Astrocyte (in vitro differentiated cells and primary cell): ENCODE data around the gene DCAF15. TPM values are rescaled to one million over a fixed set of nuclear protein-coding genes. Genes with fewer than 3 reads are reported as not detected.

Experiments used
- DNase-seq: peaks from one replicate; pipeline ENCODE4 v3.0.0-alpha.2; 2010; ENCODE audit warnings: low read depth
- FAIRE-seq: peaks from 2 replicates; lab custom pipeline; 2011; peaks lifted over from hg19 to GRCh38; lab: Jason Lieb, UNC
- H2AFZ ChIP-seq: 2 replicates; pipeline ENCODE4 v1.6.0; 2012; ENCODE audit warnings: low read depth, low read length, inconsistent platforms
- H3K27ac ChIP-seq: 2 replicates; pipeline ENCODE4 v1.5.1; 2011; ENCODE audit warnings: low read depth, low read length, inconsistent platforms
- H3K27me3 ChIP-seq: 2 replicates; pipeline ENCODE4 v1.6.0; 2011; ENCODE audit warnings: low read length, inconsistent platforms; ENCODE audit not compliant: insufficient read depth
- H3K36me3 ChIP-seq: 2 replicates; pipeline ENCODE4 v1.5.1; 2011; ENCODE audit warnings: low read length, inconsistent platforms; ENCODE audit not compliant: insufficient read depth
- H3K4me1 ChIP-seq: 2 replicates; pipeline ENCODE4 v1.5.1; 2011; ENCODE audit warnings: low read length, inconsistent platforms; ENCODE audit not compliant: insufficient read depth
- H3K4me2 ChIP-seq: 2 replicates; pipeline ENCODE4 v1.6.0; 2012; ENCODE audit warnings: low read length, inconsistent platforms
- H3K4me3 ChIP-seq: 2 replicates; pipeline ENCODE4 v1.5.1; 2011; ENCODE audit warnings: low read depth, mild to moderate bottlenecking, low read length, inconsistent platforms; ENCODE audit not compliant: insufficient read depth
- H3K79me2 ChIP-seq: 2 replicates; pipeline ENCODE4 v1.6.0; 2012; ENCODE audit warnings: mild to moderate bottlenecking, low read length, inconsistent platforms; ENCODE audit not compliant: insufficient read depth
- H3K9ac ChIP-seq: 2 replicates; pipeline ENCODE4 v1.6.0; 2012; ENCODE audit warnings: mild to moderate bottlenecking, low read length, inconsistent platforms
- H3K9me3 ChIP-seq: 2 replicates; pipeline ENCODE4 v1.5.1; 2012; ENCODE audit warnings: low read depth, mild to moderate bottlenecking, low read length, inconsistent platforms; ENCODE audit not compliant: insufficient read depth
- H4K20me1 ChIP-seq: 2 replicates; pipeline ENCODE4 v1.6.0; 2012; ENCODE audit warnings: low read length, inconsistent platforms; ENCODE audit not compliant: insufficient read depth
- H3K27ac Mint-ChIP-seq: one replicate; pipeline ENCODE4 v1.8.0; 2021; ENCODE audit warnings: mild to moderate bottlenecking, mixed read lengths; ENCODE audit not compliant: unreplicated experiment
- H3K27me3 Mint-ChIP-seq: one replicate; pipeline ENCODE4 v1.8.0; 2021; ENCODE audit warnings: low read depth, mixed read lengths; ENCODE audit not compliant: unreplicated experiment
- H3K36me3 Mint-ChIP-seq: one replicate; pipeline ENCODE4 v1.8.0; 2021; ENCODE audit warnings: low read depth, mixed read lengths; ENCODE audit not compliant: unreplicated experiment
- H3K4me1 Mint-ChIP-seq: one replicate; pipeline ENCODE4 v1.8.0; 2021; ENCODE audit warnings: low read depth, mixed read lengths; ENCODE audit not compliant: unreplicated experiment
- H3K4me3 Mint-ChIP-seq: one replicate; pipeline ENCODE4 v1.8.0; 2021; ENCODE audit warnings: mild to moderate bottlenecking, moderate library complexity, mixed read lengths; ENCODE audit not compliant: unreplicated experiment
- H3K9me3 Mint-ChIP-seq: one replicate; pipeline ENCODE4 v1.8.0; 2021; ENCODE audit warnings: mild to moderate bottlenecking, mixed read lengths; ENCODE audit not compliant: unreplicated experiment
- EZH2 ChIP-seq: IDR thresholded peaks from 2 replicates; pipeline ENCODE4 v1.6.1; 2012; ENCODE audit warnings: mild to moderate bottlenecking, low read length, inconsistent platforms; ENCODE audit not compliant: insufficient read depth
- total RNA-seq: library from RNA; stranded (reverse); gene quantifications from 2 replicates; pipeline ENCODE4 v1.2.1, GENCODE V29; 2021
- TF ChIP-seq, protein P1 (sequence below): IDR thresholded peaks from 2 replicates; pipeline ENCODE4 v1.5.1; 2011; ENCODE audit warnings: low read depth, mild to moderate bottlenecking, inconsistent platforms, low read length, moderate library complexity; ENCODE audit not compliant: insufficient read depth

DCAF15 gene
- total RNA-seq, 1 donor from 2014 or later: 32.2 TPM

DNA sequence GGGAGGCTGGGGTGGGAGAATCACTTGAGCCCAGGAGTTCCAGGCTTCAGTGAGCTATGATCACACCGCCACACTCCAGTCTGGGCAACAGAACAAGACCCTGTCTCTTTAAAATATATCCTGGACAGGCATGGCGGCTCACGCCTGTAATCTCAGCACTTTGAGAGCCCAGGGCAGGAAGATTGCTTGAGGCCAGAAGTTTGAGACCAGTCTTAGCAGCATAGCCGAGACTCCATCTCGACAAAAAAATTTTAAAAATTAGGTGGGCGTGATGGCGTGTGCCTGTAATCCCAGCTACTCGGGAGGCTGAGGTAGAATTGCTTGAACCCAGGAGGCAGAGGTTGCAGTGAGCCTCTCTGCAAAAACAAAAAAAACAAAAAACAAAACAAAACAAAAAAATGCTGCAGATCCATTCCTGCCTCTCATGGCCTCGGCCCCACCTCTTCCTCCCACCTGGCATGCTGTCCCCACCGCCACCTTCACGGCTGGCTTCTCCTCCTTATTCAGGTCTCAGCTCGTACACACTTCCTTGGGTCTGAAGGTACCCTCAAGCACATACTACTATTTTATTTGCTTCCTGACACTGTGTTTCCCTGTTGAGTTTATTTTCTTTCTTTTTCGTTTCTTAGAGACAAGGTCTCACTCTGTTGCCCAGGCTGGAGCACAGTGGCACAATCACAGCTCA, 48.5 kb downstream of the DCAF15 start:
- Histone ChIP-seq H3K36me3 (no peaks in the 10 kb centered on the region), H3K27me3 (no peaks in the 10 kb centered on the region), H3K79me2 (peaks cover 24% of the 10 kb centered on the region), H3K4me3 (no peak overlapping the region), H4K20me1 (peaks cover 21% of the 10 kb centered on the region), H3K9ac (no peak overlapping the region), H3K4me2 (no peak overlapping the region), H3K4me1 (no peaks in the 10 kb centered on the region), H3K9me3 (peaks cover 9% of the 10 kb centered on the region), H2AFZ (no peak overlapping the region), H3K27ac (no peak overlapping the region)
- Mint-ChIP-seq H3K36me3 (peaks cover 15% of the 10 kb centered on the region), H3K9me3 (no peaks in the 10 kb centered on the region), H3K4me3 (no peak overlapping the region), H3K27ac (no peak overlapping the region), H3K4me1 (peaks cover 14% of the 10 kb centered on the region), H3K27me3 (no peaks in the 10 kb centered on the region)
- FAIRE-seq (no peak), DNase-seq (no peak)
- TF ChIP-seq, protein P1, sequence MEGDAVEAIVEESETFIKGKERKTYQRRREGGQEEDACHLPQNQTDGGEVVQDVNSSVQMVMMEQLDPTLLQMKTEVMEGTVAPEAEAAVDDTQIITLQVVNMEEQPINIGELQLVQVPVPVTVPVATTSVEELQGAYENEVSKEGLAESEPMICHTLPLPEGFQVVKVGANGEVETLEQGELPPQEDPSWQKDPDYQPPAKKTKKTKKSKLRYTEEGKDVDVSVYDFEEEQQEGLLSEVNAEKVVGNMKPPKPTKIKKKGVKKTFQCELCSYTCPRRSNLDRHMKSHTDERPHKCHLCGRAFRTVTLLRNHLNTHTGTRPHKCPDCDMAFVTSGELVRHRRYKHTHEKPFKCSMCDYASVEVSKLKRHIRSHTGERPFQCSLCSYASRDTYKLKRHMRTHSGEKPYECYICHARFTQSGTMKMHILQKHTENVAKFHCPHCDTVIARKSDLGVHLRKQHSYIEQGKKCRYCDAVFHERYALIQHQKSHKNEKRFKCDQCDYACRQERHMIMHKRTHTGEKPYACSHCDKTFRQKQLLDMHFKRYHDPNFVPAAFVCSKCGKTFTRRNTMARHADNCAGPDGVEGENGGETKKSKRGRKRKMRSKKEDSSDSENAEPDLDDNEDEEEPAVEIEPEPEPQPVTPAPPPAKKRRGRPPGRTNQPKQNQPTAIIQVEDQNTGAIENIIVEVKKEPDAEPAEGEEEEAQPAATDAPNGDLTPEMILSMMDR: no peak
- no peak for TF ChIP-seq EZH2

DNA sequence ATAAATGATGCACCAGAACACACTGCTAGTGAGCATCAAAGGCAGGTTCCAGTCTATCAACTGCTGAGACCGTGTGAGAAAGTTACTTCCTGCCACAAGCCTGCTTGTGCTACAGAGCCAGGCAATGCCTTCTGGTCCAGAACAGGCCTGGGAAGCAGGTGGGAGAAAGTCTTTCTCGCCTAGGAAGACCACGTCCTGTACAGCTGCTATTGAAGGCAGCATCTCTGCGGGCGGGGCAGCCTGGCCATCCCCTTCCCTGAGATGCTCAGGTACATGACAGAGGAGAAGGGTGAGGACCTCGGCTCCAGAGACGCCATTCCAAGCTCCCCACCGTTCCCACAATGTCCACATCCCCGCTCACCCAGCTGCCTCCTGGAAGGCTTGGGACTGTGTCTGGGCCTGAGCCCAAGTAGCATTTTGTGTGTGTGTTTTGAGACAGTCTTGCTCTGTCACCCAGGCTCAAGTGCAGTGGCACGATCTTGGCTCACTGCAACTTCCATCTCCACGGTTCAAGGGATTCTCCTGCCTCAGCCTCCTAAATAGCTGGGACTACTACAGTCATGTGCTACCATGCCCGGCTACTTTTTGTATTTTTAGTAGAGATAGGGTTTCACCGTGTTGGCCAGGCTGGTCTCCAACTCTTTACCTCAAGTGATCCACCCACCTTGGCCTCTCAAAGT, 50.4 kb downstream of the DCAF15 start:
- H3K27ac Mint-ChIP-seq: no peak overlapping the region
- H3K27ac ChIP-seq: no peak overlapping the region
- H3K9me3 Mint-ChIP-seq: no peaks in the 10 kb centered on the region
- H3K9me3 ChIP-seq: peaks cover 9% of the 10 kb centered on the region
- no peak overlapping the region for H3K9ac ChIP-seq
- no peak overlapping the region for H3K4me3 Mint-ChIP-seq
- peaks cover 15% of the 10 kb centered on the region for H3K36me3 Mint-ChIP-seq
- no peak overlapping the region for H3K4me2 ChIP-seq
- H4K20me1 ChIP-seq: peaks cover 21% of the 10 kb centered on the region
- H2AFZ ChIP-seq: no peak overlapping the region
- H3K4me3 ChIP-seq: no peak overlapping the region
- H3K27me3 ChIP-seq: no peaks in the 10 kb centered on the region
- peaks cover 14% of the 10 kb centered on the region for H3K4me1 Mint-ChIP-seq
- TF ChIP-seq, protein P1: no peak
- no peak for TF ChIP-seq EZH2
- DNase-seq (no peak), FAIRE-seq (no peak)
- no peaks in the 10 kb centered on the region for H3K36me3 ChIP-seq
- H3K79me2 ChIP-seq: peaks cover 19% of the 10 kb centered on the region
- no peaks in the 10 kb centered on the region for H3K27me3 Mint-ChIP-seq
- H3K4me1 ChIP-seq: peaks cover 4% of the 10 kb centered on the region
